ENCODE measurements around the gene MTMR1.

- TF ChIP-seq GATA3 (IDR thresholded peaks at IDR 0.05; ENCODE audit: low read depth, low read length): no peak
- no peak for TF ChIP-seq GATA2 (IDR thresholded peaks at IDR 0.05; ENCODE audit: low read depth, low read length)
Observed at GRCh38 chrX:150651906-150652305, 41.3 kb upstream of the MTMR1 start.

All from SH-SY5Y (cell line).